A673 (cell line): ENCODE results near the gene HS6ST3. TPM values are rescaled to one million over a fixed set of nuclear protein-coding genes. Genes with fewer than 3 reads are reported as not detected.

Source experiments
- BruUV-seq: library from RNA; stranded (reverse); fragments of 400-500 nt; replicated peaks from 2 replicates; lab custom pipeline; 2021; lab: Mats Ljungman, UMichigan
- CTCF ChIA-PET: fragments of 300-600 bp; sonication (Branson Sonifier 250); formaldehyde crosslinking; loops from one replicate; lab custom pipeline; 2022; ENCODE audit warnings: antibody characterized with exemption; lab: Charles Lee
- POLR2A ChIA-PET: fragments of 300-600 bp; sonication (Branson Sonifier 250); formaldehyde crosslinking; loops from one replicate; lab custom pipeline; 2022; ENCODE audit warnings: antibody characterized with exemption; ENCODE audit not compliant: low non-redundant PET; lab: Charles Lee
- DNase-seq: peaks from one replicate; pipeline ENCODE4 v3.0.0-alpha.2; 2015; ENCODE audit warnings: low spot score
- H3K27ac ChIP-seq: fragments of 200-600 bp; sonication (generic); 2 replicates; pipeline ENCODE4 v1.5.1; 2016; ENCODE audit warnings: mixed run types, low read depth, mild to moderate bottlenecking, mixed read lengths, antibody characterized with exemption, low read length; ENCODE audit not compliant: poor library complexity, severe bottlenecking
- H3K27me3 ChIP-seq: fragments of 200-600 bp; sonication (generic); replicated peaks from 2 replicates; pipeline ENCODE4 v1.6.1; 2017; ENCODE audit warnings: mixed run types, low read depth, mild to moderate bottlenecking, mixed read lengths, antibody characterized with exemption, low read length; ENCODE audit not compliant: insufficient read depth, poor library complexity
- H3K36me3 ChIP-seq: fragments of 200-600 bp; sonication (generic); 2 replicates; pipeline ENCODE4 v1.6.1; 2016; ENCODE audit warnings: mixed run types, mild to moderate bottlenecking, mixed read lengths, antibody characterized with exemption, low read length; ENCODE audit not compliant: insufficient read depth, poor library complexity, severe bottlenecking
- H3K4me1 ChIP-seq: fragments of 200-600 bp; sonication (generic); 2 replicates; pipeline ENCODE4 v1.6.1; 2017; ENCODE audit warnings: mixed run types, mild to moderate bottlenecking, mixed read lengths, antibody characterized with exemption, low read length; ENCODE audit not compliant: insufficient read depth, poor library complexity, severe bottlenecking
- H3K4me3 ChIP-seq: fragments of 200-600 bp; sonication (generic); 2 replicates; pipeline ENCODE4 v1.5.1; 2016; ENCODE audit warnings: low read depth, mixed run types, mild to moderate bottlenecking, mixed read lengths, low read length; ENCODE audit not compliant: poor library complexity, severe bottlenecking
- H3K9me3 ChIP-seq: fragments of 200-600 bp; sonication (generic); 2 replicates; pipeline ENCODE4 v1.6.1; 2016; ENCODE audit warnings: mixed run types, low read depth, mild to moderate bottlenecking, mixed read lengths, antibody characterized with exemption, low read length; ENCODE audit not compliant: poor library complexity, severe bottlenecking
- CTCF ChIP-seq: fragments of 300-800, 200-600 bp; sonication (generic); conservative IDR thresholded peaks from 2 replicates; pipeline ENCODE4 v1.5.1; 2017; ENCODE audit warnings: low read depth, mild to moderate bottlenecking, antibody characterized with exemption, low read length, moderate library complexity, mixed read lengths
- EZH2 ChIP-seq: fragments of 200-600 bp; sonication (generic); IDR thresholded peaks from 2 replicates; pipeline ENCODE4 v1.6.1; 2017; ENCODE audit warnings: borderline replicate concordance, low read depth, mild to moderate bottlenecking, mixed read lengths, antibody characterized with exemption, low read length; ENCODE audit not compliant: poor library complexity, severe bottlenecking
- intact Hi-C: fragments of 100-400 bp; cut with micrococcal nuclease; formaldehyde crosslinking; loops from one replicate; pipeline ENCODE4 v1.10.0; 2022; ENCODE audit not compliant: unreplicated experiment
- total RNA-seq: library from RNA; stranded (reverse); gene quantifications from 2 replicates; pipeline ENCODE4 v1.2.3, GENCODE V29; 2021

The HS6ST3 gene
- total RNA-seq, 1 experiment from 2014 or later = not detected

- intact Hi-C loops = no loop called here
- ChIA-PET POLR2A (no interaction called here), CTCF (no interaction called here)
- no peak overlapping the region for H3K4me3 ChIP-seq
- no peaks in the 10 kb centered on the region for H3K27me3 ChIP-seq
- no TSS peak for BruUV-seq
- H3K9me3 ChIP-seq = no peaks in the 10 kb centered on the region
- H3K4me1 ChIP-seq = no peaks in the 10 kb centered on the region
- no peak overlapping the region for H3K27ac ChIP-seq
- TF ChIP-seq EZH2 (no peak), CTCF (no peak)
- H3K36me3 ChIP-seq = no peaks in the 10 kb centered on the region
- DNase-seq = no peak
These were observed 453.1 kb downstream of the HS6ST3 start for GRCh38 chr13:96542986-96543385.

GRCh38 chr13:96544957-96545356, 455.1 kb downstream of the HS6ST3 start:
- H3K4me1 ChIP-seq = no peaks in the 10 kb centered on the region
- H3K4me3 ChIP-seq = no peak overlapping the region
- no peak overlapping the region for H3K27ac ChIP-seq
- no peak for TF ChIP-seq CTCF
- TF ChIP-seq EZH2 = no peak
- no peaks in the 10 kb centered on the region for H3K36me3 ChIP-seq
- H3K9me3 ChIP-seq = no peaks in the 10 kb centered on the region
- H3K27me3 ChIP-seq = no peaks in the 10 kb centered on the region
- POLR2A ChIA-PET = no interaction called here
- no peak for DNase-seq
- CTCF ChIA-PET = no interaction called here
- no TSS peak for BruUV-seq
- intact Hi-C loops = no loop called here

- CTCF ChIA-PET = no interaction called here
- POLR2A ChIA-PET = no interaction called here
These were observed 456.6 kb downstream of the HS6ST3 start for GRCh38 chr13:96546463-96546862.

More at GRCh38 chr13:96546463-96546862, 456.6 kb downstream of the HS6ST3 start:
- DNase-seq = no peak
- Histone ChIP-seq H3K9me3 (no peaks in the 10 kb centered on the region), H3K4me3 (no peak overlapping the region), H3K27me3 (no peaks in the 10 kb centered on the region), H3K36me3 (no peaks in the 10 kb centered on the region), H3K27ac (no peak overlapping the region), H3K4me1 (no peaks in the 10 kb centered on the region)
- BruUV-seq = no TSS peak
- intact Hi-C loops = no loop called here
- TF ChIP-seq EZH2 (no peak), CTCF (no peak)
